SK-N-SH treated with all-trans-retinoic acid at 6 μM for 48 hours (cell line): Measurements from ENCODE around the gene BRD3.

Source experiments
- CSRNP3 ChIP-seq: fragments of 250-450 bp; sonication (Bioruptor Pico); IDR thresholded peaks from 2 replicates; pipeline ENCODE4 v1.5.1; 2021; ENCODE audit warnings: mild to moderate bottlenecking, moderate library complexity
- ISL1 ChIP-seq: fragments of 250-450 bp; sonication (Bioruptor Pico); IDR thresholded peaks from 2 replicates; pipeline ENCODE4 v2.1.2; 2022; ENCODE audit warnings: mild to moderate bottlenecking, moderate library complexity
- PATZ1 ChIP-seq: fragments of 250-450 bp; sonication (Bioruptor Pico); IDR thresholded peaks from 2 replicates; pipeline ENCODE4 v1.8.0; 2020; ENCODE audit warnings: mild to moderate bottlenecking, moderate library complexity, borderline replicate concordance
- RARB ChIP-seq: fragments of 250-450 bp; sonication (Bioruptor Pico); IDR thresholded peaks from 2 replicates; pipeline ENCODE4 v1.8.0; 2021; ENCODE audit warnings: mild to moderate bottlenecking, moderate library complexity

- TF ChIP-seq ISL1 (CRISPR knock-in tag) (no peak), CSRNP3 (CRISPR knock-in tag) (no peak), RARB (CRISPR knock-in tag) (no peak), PATZ1 (CRISPR knock-in tag) (no peak)
Measured at GRCh38 chr9:133986061-133986460, 81.8 kb downstream of the BRD3 start.
